ENCODE results near the gene ABCC10.

DNA sequence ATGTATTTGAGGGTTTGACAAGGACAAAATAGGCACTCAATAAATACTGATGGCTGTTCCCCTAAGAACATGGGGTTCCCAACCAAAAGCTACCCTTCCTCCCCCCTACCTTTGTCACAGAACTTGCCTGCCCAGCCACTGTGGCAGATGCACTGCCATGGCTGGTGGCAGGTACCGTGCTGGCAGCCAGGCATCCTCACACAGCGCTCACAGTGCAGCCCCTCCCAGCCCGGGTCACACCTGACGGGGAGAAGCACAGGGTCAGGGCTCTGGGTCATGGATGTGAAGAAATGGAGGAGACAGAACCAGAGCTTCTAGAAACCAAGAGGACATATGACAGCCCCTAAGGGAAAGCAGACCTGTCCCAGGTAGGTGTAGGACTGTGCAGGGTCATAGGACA is 25.6 kb downstream of the ABCC10 start:
- TF ChIP-seq, protein P1, sequence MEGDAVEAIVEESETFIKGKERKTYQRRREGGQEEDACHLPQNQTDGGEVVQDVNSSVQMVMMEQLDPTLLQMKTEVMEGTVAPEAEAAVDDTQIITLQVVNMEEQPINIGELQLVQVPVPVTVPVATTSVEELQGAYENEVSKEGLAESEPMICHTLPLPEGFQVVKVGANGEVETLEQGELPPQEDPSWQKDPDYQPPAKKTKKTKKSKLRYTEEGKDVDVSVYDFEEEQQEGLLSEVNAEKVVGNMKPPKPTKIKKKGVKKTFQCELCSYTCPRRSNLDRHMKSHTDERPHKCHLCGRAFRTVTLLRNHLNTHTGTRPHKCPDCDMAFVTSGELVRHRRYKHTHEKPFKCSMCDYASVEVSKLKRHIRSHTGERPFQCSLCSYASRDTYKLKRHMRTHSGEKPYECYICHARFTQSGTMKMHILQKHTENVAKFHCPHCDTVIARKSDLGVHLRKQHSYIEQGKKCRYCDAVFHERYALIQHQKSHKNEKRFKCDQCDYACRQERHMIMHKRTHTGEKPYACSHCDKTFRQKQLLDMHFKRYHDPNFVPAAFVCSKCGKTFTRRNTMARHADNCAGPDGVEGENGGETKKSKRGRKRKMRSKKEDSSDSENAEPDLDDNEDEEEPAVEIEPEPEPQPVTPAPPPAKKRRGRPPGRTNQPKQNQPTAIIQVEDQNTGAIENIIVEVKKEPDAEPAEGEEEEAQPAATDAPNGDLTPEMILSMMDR (IDR thresholded peaks at IDR 0.05), result no peak
- no peak for TF ChIP-seq POLR2A (IDR thresholded peaks at IDR 0.05)
